DND-41 (cell line): Measurements from ENCODE around the gene SLX4.

Source experiments
- CTCF ChIP-seq: IDR thresholded peaks from 2 replicates; pipeline ENCODE4 v1.5.1; 2012; ENCODE audit warnings: borderline replicate concordance, low read length, moderate library complexity, mild to moderate bottlenecking; ENCODE audit not compliant: poor library complexity, severe bottlenecking; ENCODE audit errors: extremely low read depth
- EZH2 ChIP-seq: IDR thresholded peaks from 3 replicates; pipeline ENCODE4 v1.6.1; 2012; ENCODE audit warnings: borderline replicate concordance, low read depth, mild to moderate bottlenecking, moderate library complexity, low read length, inconsistent platforms; ENCODE audit not compliant: severe bottlenecking

DNA sequence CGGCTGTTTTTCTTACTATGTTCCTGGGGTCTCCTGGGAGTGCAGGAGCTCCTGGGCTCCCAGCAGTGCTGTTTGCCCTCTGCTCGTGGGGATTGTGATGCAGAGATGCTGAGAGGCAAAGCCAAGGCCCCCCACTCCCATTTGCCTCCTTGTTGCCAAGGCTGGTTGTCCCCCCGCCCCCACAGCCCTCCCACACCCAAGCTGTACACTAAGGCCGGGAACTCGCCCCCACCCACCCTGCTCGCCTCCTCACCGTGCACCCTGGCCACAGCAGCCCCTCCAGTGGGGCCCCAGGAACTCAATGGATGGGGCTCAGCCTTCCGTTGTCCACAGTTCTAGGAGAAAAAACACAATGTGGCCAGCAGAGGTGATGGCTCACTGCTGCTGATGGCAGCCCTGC lies 44.4 kb downstream of the SLX4 start:
- TF ChIP-seq CTCF (no peak), EZH2 (no peak)
